DND-41 (cell line): Measurements from ENCODE around the gene TUBGCP4.
A peak's percentile ranks its signal among the peaks of the same experiment; 100 is the strongest.

Experiments used
- ATAC-seq: fragments of 200-7000 bp; cut with Tn5 transposase; 3 replicates; pipeline ENCODE4 v1.9.1; 2021; ENCODE audit warnings: low read depth; ENCODE audit not compliant: insufficient read depth
- DNase-seq: peaks from one replicate; pipeline ENCODE4 v3.0.0-alpha.2; 2020
- H2AFZ ChIP-seq: 2 replicates; pipeline ENCODE4 v1.6.0; 2012; ENCODE audit warnings: low read depth, low read length
- H3K27ac ChIP-seq: 2 replicates; pipeline ENCODE4 v1.5.1; 2012; ENCODE audit warnings: low read length, inconsistent platforms
- H3K27me3 ChIP-seq: fragments of 200-600 bp; sonication (generic); 2 replicates; pipeline ENCODE4 v1.6.0; 2012; ENCODE audit warnings: low read length, mild to moderate bottlenecking, inconsistent platforms; ENCODE audit not compliant: insufficient read depth, poor library complexity
- H3K36me3 ChIP-seq: 2 replicates; pipeline ENCODE4 v1.5.1; 2012; ENCODE audit warnings: low read length, inconsistent platforms; ENCODE audit not compliant: insufficient read depth
- H3K4me1 ChIP-seq: 2 replicates; pipeline ENCODE4 v1.5.1; 2012; ENCODE audit warnings: mild to moderate bottlenecking, low read length; ENCODE audit not compliant: insufficient read depth
- H3K4me2 ChIP-seq: 2 replicates; pipeline ENCODE4 v1.6.0; 2012; ENCODE audit warnings: mild to moderate bottlenecking, moderate library complexity, low read length, inconsistent platforms; ENCODE audit not compliant: insufficient read depth
- H3K4me3 ChIP-seq, 2 experiments: fragments of 200-600 bp in 1 of 2; shearing (Covaris generic) in 1 of 2; 2 replicates each; pipeline ENCODE4 v1.5.1; 2012 to 2016; ENCODE audit warnings: inconsistent platforms in 2 of 2, low read length in 2 of 2, mild to moderate bottlenecking in 2 of 2, low read depth in 1 of 2, moderate library complexity in 1 of 2
- H3K79me2 ChIP-seq: 2 replicates; pipeline ENCODE4 v1.6.0; 2012; ENCODE audit warnings: low read length, inconsistent platforms; ENCODE audit not compliant: insufficient read depth
- H3K9ac ChIP-seq: 2 replicates; pipeline ENCODE4 v1.6.0; 2012; ENCODE audit warnings: low read depth, mild to moderate bottlenecking, inconsistent platforms, low read length, moderate library complexity
- H3K9me3 ChIP-seq: 2 replicates; pipeline ENCODE4 v1.5.1; 2012; ENCODE audit warnings: low read length, moderate library complexity, mild to moderate bottlenecking, inconsistent platforms; ENCODE audit not compliant: insufficient read depth, severe bottlenecking
- H4K20me1 ChIP-seq: 2 replicates; pipeline ENCODE4 v1.6.0; 2012; ENCODE audit warnings: low read length; ENCODE audit not compliant: insufficient read depth
- EZH2 ChIP-seq: IDR thresholded peaks from 3 replicates; pipeline ENCODE4 v1.6.1; 2012; ENCODE audit warnings: borderline replicate concordance, low read depth, mild to moderate bottlenecking, moderate library complexity, low read length, inconsistent platforms; ENCODE audit not compliant: severe bottlenecking
- TF ChIP-seq, protein P1 (sequence below): IDR thresholded peaks from 2 replicates; pipeline ENCODE4 v1.5.1; 2012; ENCODE audit warnings: borderline replicate concordance, low read length, moderate library complexity, mild to moderate bottlenecking; ENCODE audit not compliant: poor library complexity, severe bottlenecking; ENCODE audit errors: extremely low read depth

The TUBGCP4 gene

DNA sequence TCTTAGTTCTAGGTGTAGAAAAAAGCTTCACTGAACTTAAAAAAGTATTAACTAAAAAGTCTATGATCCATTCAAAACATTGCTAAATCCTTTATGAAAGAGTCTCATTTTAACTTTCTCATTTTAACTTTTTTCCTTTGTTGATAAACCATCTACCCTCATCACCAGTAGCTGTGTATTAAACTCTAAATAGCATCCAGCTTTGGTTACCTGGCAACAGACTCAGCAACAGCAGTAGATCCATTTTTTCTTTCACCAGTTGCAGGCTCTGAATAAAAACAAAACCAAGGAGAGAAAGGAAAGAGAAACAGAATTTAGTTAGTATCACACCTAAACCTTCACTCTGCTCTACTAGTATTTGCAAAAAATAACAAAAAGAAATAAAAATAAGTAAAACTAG lies 70.4 kb downstream of the TUBGCP4 start:
- Histone ChIP-seq H3K27me3 (no peaks in the 10 kb centered on the region), H4K20me1 (no peaks in the 10 kb centered on the region), H3K27ac (peak overlapping the region; percentile 53; the same call in 1 of the 2 replicates), H3K9me3 (no peaks in the 10 kb centered on the region), H3K4me2 (no peak overlapping the region), H3K9ac (no peak overlapping the region), H2AFZ (no peak overlapping the region), H3K4me3 (no peak overlapping the region), H3K79me2 (no peaks in the 10 kb centered on the region), H3K36me3 (peaks cover 44% of the 10 kb centered on the region), H3K4me1 (peaks cover 3% of the 10 kb centered on the region; the same call in 1 of the 2 replicates)
- DNase-seq (no peak), ATAC-seq (no peak)
- TF ChIP-seq, protein P1, sequence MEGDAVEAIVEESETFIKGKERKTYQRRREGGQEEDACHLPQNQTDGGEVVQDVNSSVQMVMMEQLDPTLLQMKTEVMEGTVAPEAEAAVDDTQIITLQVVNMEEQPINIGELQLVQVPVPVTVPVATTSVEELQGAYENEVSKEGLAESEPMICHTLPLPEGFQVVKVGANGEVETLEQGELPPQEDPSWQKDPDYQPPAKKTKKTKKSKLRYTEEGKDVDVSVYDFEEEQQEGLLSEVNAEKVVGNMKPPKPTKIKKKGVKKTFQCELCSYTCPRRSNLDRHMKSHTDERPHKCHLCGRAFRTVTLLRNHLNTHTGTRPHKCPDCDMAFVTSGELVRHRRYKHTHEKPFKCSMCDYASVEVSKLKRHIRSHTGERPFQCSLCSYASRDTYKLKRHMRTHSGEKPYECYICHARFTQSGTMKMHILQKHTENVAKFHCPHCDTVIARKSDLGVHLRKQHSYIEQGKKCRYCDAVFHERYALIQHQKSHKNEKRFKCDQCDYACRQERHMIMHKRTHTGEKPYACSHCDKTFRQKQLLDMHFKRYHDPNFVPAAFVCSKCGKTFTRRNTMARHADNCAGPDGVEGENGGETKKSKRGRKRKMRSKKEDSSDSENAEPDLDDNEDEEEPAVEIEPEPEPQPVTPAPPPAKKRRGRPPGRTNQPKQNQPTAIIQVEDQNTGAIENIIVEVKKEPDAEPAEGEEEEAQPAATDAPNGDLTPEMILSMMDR, result no peak
- TF ChIP-seq EZH2, result no peak

DNA sequence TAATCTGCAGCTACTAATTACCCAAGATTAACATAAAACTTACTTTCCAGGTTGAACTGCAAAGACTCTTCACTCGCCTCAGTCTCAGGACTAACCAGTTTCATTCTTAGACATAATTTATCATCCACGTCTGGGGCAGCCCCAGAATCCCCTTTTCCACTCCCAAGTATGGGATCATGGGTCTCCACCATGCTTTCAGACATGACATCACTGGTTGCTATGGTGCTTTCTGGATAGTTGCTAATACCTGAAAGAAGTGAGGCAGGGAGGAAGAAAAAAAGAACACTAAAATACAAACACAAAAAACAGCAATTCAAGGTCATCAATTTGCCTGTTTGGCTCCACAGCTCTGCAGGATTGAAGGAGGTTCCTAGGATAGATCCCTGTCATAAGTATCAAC lies 75.4 kb downstream of the TUBGCP4 start:
- no peak for DNase-seq
- no peak overlapping the region for H3K4me3 ChIP-seq
- no peaks in the 10 kb centered on the region for H3K27me3 ChIP-seq
- H4K20me1 ChIP-seq, result no peaks in the 10 kb centered on the region
- H3K27ac ChIP-seq, result no peak overlapping the region
- ATAC-seq, result no peak
- H3K4me1 ChIP-seq, result no peaks in the 10 kb centered on the region; the same call in 1 of the 2 replicates
- no peak overlapping the region for H2AFZ ChIP-seq
- H3K36me3 ChIP-seq, result peaks cover 31% of the 10 kb centered on the region
- no peak overlapping the region for H3K9ac ChIP-seq
- TF ChIP-seq, protein P1, result no peak
- no peak for TF ChIP-seq EZH2
- no peak overlapping the region for H3K4me2 ChIP-seq
- 0 out of 2 replicates have a peak, but pooled peaks cover 4% of the 10 kb centered on the region for H3K79me2 ChIP-seq
- no peaks in the 10 kb centered on the region for H3K9me3 ChIP-seq

DNA sequence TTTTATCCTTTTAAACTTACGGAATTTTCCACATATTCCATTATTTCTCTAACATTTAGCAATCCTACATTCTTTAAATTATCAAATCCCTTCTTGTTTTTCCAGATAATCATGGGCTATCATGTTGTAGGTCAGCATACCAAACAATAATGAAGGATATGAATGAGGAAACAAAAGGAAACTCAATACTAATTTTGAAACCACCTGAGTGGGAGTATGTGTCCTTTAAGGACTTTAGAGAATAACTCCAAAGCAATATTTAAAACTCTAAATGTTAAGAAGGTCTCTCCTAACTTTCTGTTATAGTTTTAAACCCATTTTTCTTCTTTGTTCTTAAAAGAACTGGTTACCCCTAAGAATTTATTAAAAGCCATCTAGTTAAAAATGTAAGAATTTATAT lies 79.1 kb downstream of the TUBGCP4 start:
- Histone ChIP-seq H3K9me3 (no peaks in the 10 kb centered on the region), H3K27me3 (no peaks in the 10 kb centered on the region), H3K4me3 (no peak overlapping the region), H4K20me1 (no peaks in the 10 kb centered on the region), H3K27ac (no peak overlapping the region), H3K36me3 (peaks cover 30% of the 10 kb centered on the region), H3K4me2 (no peak overlapping the region), H3K79me2 (0 out of 2 replicates have a peak, but pooled peaks cover 4% of the 10 kb centered on the region), H2AFZ (no peak overlapping the region), H3K4me1 (no peaks in the 10 kb centered on the region), H3K9ac (no peak overlapping the region)
- DNase-seq (no peak), ATAC-seq (no peak)
- TF ChIP-seq EZH2, result no peak
- TF ChIP-seq, protein P1, result no peak
